MCF 10A (cell line): ENCODE measurements around the gene MFSD2B. TPM values are rescaled to one million over a fixed set of nuclear protein-coding genes. Genes with fewer than 3 reads are reported as not detected.

ENCODE experiments used
- BruUV-seq: library from RNA; stranded (reverse); fragments of 400-500 nt; replicated peaks from 2 replicates; lab custom pipeline; 2021; lab: Mats Ljungman, UMichigan
- CTCF ChIA-PET: fragments of 300-600 bp; sonication (Branson Sonifier 250); formaldehyde crosslinking; extraction: SDS; loops from one replicate; lab custom pipeline; 2021; ENCODE audit warnings: antibody characterized with exemption, inconsistent platforms; lab: Yijun Ruan, JAX
- POLR2A ChIA-PET: fragments of 300-600, 350-650 bp; sonication (Branson Sonifier 250); formaldehyde crosslinking; extraction: SDS; loops from one replicate; lab custom pipeline; 2020; ENCODE audit warnings: antibody characterized with exemption, inconsistent platforms; lab: Yijun Ruan, JAX
- DNase-seq: peaks from one replicate; pipeline ENCODE4 v3.0.0-alpha.2; 2018; ENCODE audit not compliant: unreplicated experiment
- H3K27ac Mint-ChIP-seq: one replicate; pipeline ENCODE4 v1.8.0; 2022; ENCODE audit warnings: mild to moderate bottlenecking, low read depth, mixed read lengths; ENCODE audit not compliant: unreplicated experiment
- H3K27me3 Mint-ChIP-seq: one replicate; pipeline ENCODE4 v1.8.0; 2022; ENCODE audit warnings: mixed read lengths; ENCODE audit not compliant: insufficient read depth, unreplicated experiment
- H3K36me3 Mint-ChIP-seq: one replicate; pipeline ENCODE4 v1.8.0; 2022; ENCODE audit warnings: mild to moderate bottlenecking, moderate library complexity, mixed read lengths; ENCODE audit not compliant: insufficient read depth, unreplicated experiment
- H3K4me1 Mint-ChIP-seq: one replicate; pipeline ENCODE4 v1.8.0; 2022; ENCODE audit warnings: mixed read lengths; ENCODE audit not compliant: insufficient read depth, unreplicated experiment
- H3K4me3 Mint-ChIP-seq: one replicate; pipeline ENCODE4 v1.8.0; 2022; ENCODE audit warnings: mild to moderate bottlenecking, moderate library complexity, mixed read lengths; ENCODE audit not compliant: unreplicated experiment
- H3K9me3 Mint-ChIP-seq: one replicate; pipeline ENCODE4 v1.8.0; 2022; ENCODE audit warnings: mixed read lengths; ENCODE audit not compliant: unreplicated experiment
- intact Hi-C: fragments of 100-400 bp; cut with micrococcal nuclease; formaldehyde crosslinking; loops from 2 replicates; pipeline ENCODE4 v1.14.1; 2022
- total RNA-seq: library from RNA; stranded (reverse); gene quantifications from 2 replicates; pipeline ENCODE4 v1.2.3, GENCODE V29; 2022
- TF ChIP-seq, protein P1 (sequence below): fragments of 200-600 bp; IDR thresholded peaks from one replicate; pipeline ENCODE4 v1.8.0; 2022; ENCODE audit warnings: antibody characterized with exemption, mild to moderate bottlenecking; ENCODE audit not compliant: unreplicated experiment

The MFSD2B gene
- total RNA-seq, 1 experiment from 2014 or later = 0.26 TPM

DNA sequence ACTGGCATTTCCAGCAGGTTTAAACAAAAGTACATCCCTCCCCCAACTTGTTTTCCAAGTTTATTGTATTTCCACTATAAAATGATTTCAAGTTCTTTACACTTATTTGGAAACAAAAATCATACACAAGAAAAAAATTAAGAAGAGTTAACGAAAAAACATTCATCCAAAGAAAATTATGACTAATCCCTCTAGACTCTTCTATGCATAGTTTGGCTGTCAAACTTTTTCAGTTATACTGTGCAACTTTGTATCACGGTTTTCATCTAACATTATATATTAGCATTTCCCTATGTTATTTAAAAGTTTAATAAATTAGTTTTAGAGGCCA, 36.7 kb downstream of the MFSD2B start:
- DNase-seq = no peak
- TF ChIP-seq, protein P1, sequence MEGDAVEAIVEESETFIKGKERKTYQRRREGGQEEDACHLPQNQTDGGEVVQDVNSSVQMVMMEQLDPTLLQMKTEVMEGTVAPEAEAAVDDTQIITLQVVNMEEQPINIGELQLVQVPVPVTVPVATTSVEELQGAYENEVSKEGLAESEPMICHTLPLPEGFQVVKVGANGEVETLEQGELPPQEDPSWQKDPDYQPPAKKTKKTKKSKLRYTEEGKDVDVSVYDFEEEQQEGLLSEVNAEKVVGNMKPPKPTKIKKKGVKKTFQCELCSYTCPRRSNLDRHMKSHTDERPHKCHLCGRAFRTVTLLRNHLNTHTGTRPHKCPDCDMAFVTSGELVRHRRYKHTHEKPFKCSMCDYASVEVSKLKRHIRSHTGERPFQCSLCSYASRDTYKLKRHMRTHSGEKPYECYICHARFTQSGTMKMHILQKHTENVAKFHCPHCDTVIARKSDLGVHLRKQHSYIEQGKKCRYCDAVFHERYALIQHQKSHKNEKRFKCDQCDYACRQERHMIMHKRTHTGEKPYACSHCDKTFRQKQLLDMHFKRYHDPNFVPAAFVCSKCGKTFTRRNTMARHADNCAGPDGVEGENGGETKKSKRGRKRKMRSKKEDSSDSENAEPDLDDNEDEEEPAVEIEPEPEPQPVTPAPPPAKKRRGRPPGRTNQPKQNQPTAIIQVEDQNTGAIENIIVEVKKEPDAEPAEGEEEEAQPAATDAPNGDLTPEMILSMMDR = no peak
- intact Hi-C loops = no loop called here
- Mint-ChIP-seq H3K27ac (no peak overlapping the region), H3K4me1 (peaks cover 24% of the 10 kb centered on the region), H3K9me3 (no peaks in the 10 kb centered on the region), H3K27me3 (no peaks in the 10 kb centered on the region), H3K36me3 (peaks cover 12% of the 10 kb centered on the region), H3K4me3 (peak overlapping the region; percentile 97)
- ChIA-PET POLR2A (interaction anchor here (1.2 to 2.9 kb wide), 10 partner anchors 11 to 121 kb away, joined by 3 to 44 read pairs (median 10); partner anchors contain the start of genes ATAD2B, SF3B6, TP53I3 and UBXN2A), CTCF (interaction anchor here (1.4 to 1.7 kb wide), 3 partner anchors 11 to 37 kb away, joined by 6 to 10 read pairs (median 6); partner anchors contain the start of gene TP53I3)
- BruUV-seq = no TSS peak

DNA sequence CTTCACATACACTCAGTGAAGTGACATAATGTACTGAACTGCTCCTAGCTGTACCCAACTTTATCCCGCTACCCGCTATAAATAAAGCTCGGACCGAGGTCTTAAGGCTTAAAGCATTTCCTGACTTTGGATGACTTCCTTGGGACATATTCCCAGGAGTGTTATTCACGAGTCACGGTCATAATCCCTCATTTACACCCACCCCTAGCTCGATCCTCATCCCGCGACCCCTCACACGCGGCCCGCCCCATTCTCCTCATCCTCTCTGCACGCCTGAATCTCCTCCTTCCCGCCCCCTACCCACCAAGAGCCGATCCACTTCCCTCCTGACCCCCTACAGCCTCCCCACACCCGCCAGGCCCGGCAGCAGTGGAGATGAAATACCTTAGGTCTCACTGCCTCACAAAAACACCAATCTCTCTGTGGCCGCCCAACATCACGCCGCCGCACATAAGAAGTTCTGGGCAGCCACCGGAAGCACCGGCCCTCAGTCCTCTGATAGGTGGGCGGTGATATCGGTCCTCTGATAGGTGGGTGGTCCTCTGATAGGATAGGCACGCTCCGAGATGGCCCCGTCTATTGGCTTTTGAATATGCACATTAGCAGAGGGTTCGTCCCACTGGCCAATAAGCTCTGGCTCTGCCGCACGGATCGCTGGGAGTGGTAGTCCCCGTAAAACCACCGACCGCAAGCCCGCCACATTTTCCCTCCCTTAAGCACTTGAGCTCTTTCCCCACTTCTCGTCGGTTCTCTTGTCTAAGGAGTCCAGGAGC, 37.2 kb downstream of the MFSD2B start, which contains the start of gene WDCP:
TSS of gene WDCP (minus strand) at position 462 of the 773 bp plus-strand sequence. CDS start 7,897 bp downstream, outside the sequence.
- H3K36me3 Mint-ChIP-seq = peaks cover 12% of the 10 kb centered on the region
- DNase-seq = peak; percentile 99
- ChIA-PET POLR2A (interaction anchor here (0.6 to 2.9 kb wide), 17 partner anchors 9 to 313 kb away, joined by 3 to 44 read pairs (median 4); partner anchors contain the start of genes ATAD2B, ITSN2, SF3B6 and TP53I3), CTCF (interaction anchor here (0.6 to 1.7 kb wide), 6 partner anchors 12 to 121 kb away, joined by 3 to 10 read pairs (median 5); partner anchors contain the start of genes ATAD2B and TP53I3)
- no TSS peak for BruUV-seq
- TF ChIP-seq, protein P1 = no peak
- intact Hi-C loops = loop anchor here (1.0 kb wide), 1 partner anchor 32 kb away; no protein-coding TSS in a partner anchor
- peak within 1 kb of the TSS; percentile 97 for H3K4me3 Mint-ChIP-seq
- no peaks in the 10 kb centered on the region for H3K9me3 Mint-ChIP-seq
- H3K27ac Mint-ChIP-seq = peak within 1 kb of the TSS; percentile 83
- no peaks in the 10 kb centered on the region for H3K27me3 Mint-ChIP-seq
- peaks cover 24% of the 10 kb centered on the region for H3K4me1 Mint-ChIP-seq

DNA sequence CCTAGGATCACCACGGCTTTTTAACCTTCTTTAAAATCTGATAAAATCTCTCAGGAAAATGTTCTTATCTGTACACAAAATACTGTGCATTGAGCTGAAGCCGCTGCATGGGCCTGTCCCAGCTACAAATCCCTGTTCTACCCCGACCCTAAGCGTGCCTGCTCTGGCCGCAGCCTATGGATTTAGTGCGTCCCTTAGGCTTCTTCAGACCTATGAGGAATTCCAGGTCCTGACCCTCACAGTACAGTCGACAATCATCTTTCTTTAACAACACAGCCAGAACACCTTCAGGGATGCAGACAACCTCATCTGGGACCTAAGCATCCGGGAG, 37.8 kb downstream of the MFSD2B start:
- ChIA-PET POLR2A (interaction anchor here (0.6 to 2.9 kb wide), 16 partner anchors 8 to 312 kb away, joined by 3 to 44 read pairs (median 4); partner anchors contain the start of genes ATAD2B, ITSN2, SF3B6 and TP53I3), CTCF (interaction anchor here (0.6 to 1.7 kb wide), 6 partner anchors 12 to 121 kb away, joined by 3 to 10 read pairs (median 5); partner anchors contain the start of genes ATAD2B and TP53I3)
- Mint-ChIP-seq H3K9me3 (no peaks in the 10 kb centered on the region), H3K27me3 (no peaks in the 10 kb centered on the region), H3K4me3 (peak overlapping the region; percentile 97), H3K27ac (peak overlapping the region; percentile 83), H3K4me1 (peaks cover 24% of the 10 kb centered on the region), H3K36me3 (peaks cover 12% of the 10 kb centered on the region)
- no peak for DNase-seq
- intact Hi-C loops = loop anchor here (1.0 kb wide), 1 partner anchor 32 kb away; no protein-coding TSS in a partner anchor
- BruUV-seq = no TSS peak
- TF ChIP-seq, protein P1 = no peak
